Activated CD8-positive, alpha-beta T cell treated with anti-CD3 and anti-CD28 coated beads for 36 hours (primary cell): Measurements from ENCODE around the gene ACTRT2. TPM values are rescaled to one million over a fixed set of nuclear protein-coding genes. Genes with fewer than 3 reads are reported as not detected.

Experiments
- ATAC-seq: fragments of 200-7000 bp; cut with Tn5 transposase; one replicate; pipeline ENCODE4 v1.10.0; 2021; ENCODE audit warnings: mild to moderate bottlenecking, moderate library complexity
- CTCF ChIA-PET: fragments of 350-600 bp; sonication (Branson Sonifier 250); formaldehyde crosslinking; loops from one replicate; lab custom pipeline; 2021; ENCODE audit warnings: antibody characterized with exemption; lab: Charles Lee
- POLR2A ChIA-PET: fragments of 350-600 bp; sonication (Branson Sonifier 250); formaldehyde crosslinking; loops from one replicate; lab custom pipeline; 2021; ENCODE audit warnings: antibody characterized with exemption; lab: Charles Lee
- DNase-seq: peaks from one replicate; pipeline ENCODE4 v3.0.0-alpha.2; 2020
- H3K27ac Mint-ChIP-seq: one replicate; pipeline ENCODE4 v1.8.0; 2021; ENCODE audit warnings: mild to moderate bottlenecking, mixed read lengths
- H3K27me3 Mint-ChIP-seq: one replicate; pipeline ENCODE4 v1.8.0; 2021; ENCODE audit warnings: mixed read lengths
- H3K36me3 Mint-ChIP-seq: one replicate; pipeline ENCODE4 v1.8.0; 2021; ENCODE audit warnings: low read depth, mixed read lengths
- H3K4me1 Mint-ChIP-seq: one replicate; pipeline ENCODE4 v1.8.0; 2021; ENCODE audit warnings: low read depth, mixed read lengths
- H3K4me3 Mint-ChIP-seq: one replicate; pipeline ENCODE4 v1.8.0; 2021; ENCODE audit warnings: mild to moderate bottlenecking, moderate library complexity, mixed read lengths
- H3K9me3 Mint-ChIP-seq: one replicate; pipeline ENCODE4 v1.8.0; 2021; ENCODE audit warnings: mixed read lengths
- intact Hi-C: fragments of 100-400 bp; cut with micrococcal nuclease; formaldehyde crosslinking; loops from one replicate; pipeline ENCODE4 v1.10.0; 2022
- total RNA-seq, 2 experiments: library from RNA; stranded (reverse); gene quantifications; one replicate each; pipeline ENCODE4 v1.2.3, GENCODE V29; 2021
- TF ChIP-seq, protein P1 (sequence below): fragments of 200-600 bp; IDR thresholded peaks from one replicate; pipeline ENCODE4 v1.8.0; 2022; ENCODE audit warnings: antibody characterized with exemption, mild to moderate bottlenecking

The ACTRT2 gene
- total RNA-seq, 2 experiments from 2014 or later: not detected

DNA sequence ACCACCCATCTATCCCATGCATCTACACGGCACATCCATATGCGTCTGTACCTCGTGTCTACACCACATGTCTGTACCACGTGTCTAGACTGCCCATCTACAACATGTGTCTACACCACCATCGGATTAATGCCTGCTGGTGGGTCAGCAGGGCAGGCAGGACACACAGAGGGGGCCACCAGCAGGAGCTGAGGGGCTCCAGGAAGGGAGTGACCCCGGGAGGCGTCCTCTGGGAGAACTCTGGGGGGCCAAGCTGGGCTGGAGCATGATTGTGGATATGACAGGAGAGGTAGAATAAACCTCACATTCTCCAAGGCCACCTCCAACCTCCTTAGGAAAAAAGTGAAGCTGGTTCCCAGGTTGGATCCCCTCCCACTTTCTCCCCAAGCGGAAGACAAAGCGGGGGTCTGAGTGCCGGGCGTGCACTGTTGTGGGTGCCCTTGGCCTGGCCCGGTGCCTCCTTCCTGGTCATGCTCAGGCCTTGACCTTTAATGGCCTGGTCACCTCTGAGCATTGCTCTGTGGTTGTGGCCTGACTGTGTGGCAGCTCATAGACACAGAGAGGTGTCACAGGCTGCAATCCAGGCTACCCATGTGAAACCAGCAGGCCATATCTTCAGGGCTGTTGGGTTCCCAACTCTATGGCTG, 881 bp upstream of the ACTRT2 start:
- Mint-ChIP-seq H3K9me3 (no peaks in the 10 kb centered on the region), H3K4me3 (no peak overlapping the region), H3K27ac (no peak overlapping the region), H3K27me3 (no peaks in the 10 kb centered on the region), H3K4me1 (no peaks in the 10 kb centered on the region), H3K36me3 (no peaks in the 10 kb centered on the region)
- intact Hi-C loops: no loop called here
- DNase-seq: no peak
- TF ChIP-seq, protein P1, sequence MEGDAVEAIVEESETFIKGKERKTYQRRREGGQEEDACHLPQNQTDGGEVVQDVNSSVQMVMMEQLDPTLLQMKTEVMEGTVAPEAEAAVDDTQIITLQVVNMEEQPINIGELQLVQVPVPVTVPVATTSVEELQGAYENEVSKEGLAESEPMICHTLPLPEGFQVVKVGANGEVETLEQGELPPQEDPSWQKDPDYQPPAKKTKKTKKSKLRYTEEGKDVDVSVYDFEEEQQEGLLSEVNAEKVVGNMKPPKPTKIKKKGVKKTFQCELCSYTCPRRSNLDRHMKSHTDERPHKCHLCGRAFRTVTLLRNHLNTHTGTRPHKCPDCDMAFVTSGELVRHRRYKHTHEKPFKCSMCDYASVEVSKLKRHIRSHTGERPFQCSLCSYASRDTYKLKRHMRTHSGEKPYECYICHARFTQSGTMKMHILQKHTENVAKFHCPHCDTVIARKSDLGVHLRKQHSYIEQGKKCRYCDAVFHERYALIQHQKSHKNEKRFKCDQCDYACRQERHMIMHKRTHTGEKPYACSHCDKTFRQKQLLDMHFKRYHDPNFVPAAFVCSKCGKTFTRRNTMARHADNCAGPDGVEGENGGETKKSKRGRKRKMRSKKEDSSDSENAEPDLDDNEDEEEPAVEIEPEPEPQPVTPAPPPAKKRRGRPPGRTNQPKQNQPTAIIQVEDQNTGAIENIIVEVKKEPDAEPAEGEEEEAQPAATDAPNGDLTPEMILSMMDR: no peak
- CTCF ChIA-PET: no interaction called here
- ATAC-seq: no peak
- POLR2A ChIA-PET: interaction anchor here (1.0 kb wide), 1 partner anchor 29 kb away, joined by 3 read pairs; no protein-coding TSS in a partner anchor

DNA sequence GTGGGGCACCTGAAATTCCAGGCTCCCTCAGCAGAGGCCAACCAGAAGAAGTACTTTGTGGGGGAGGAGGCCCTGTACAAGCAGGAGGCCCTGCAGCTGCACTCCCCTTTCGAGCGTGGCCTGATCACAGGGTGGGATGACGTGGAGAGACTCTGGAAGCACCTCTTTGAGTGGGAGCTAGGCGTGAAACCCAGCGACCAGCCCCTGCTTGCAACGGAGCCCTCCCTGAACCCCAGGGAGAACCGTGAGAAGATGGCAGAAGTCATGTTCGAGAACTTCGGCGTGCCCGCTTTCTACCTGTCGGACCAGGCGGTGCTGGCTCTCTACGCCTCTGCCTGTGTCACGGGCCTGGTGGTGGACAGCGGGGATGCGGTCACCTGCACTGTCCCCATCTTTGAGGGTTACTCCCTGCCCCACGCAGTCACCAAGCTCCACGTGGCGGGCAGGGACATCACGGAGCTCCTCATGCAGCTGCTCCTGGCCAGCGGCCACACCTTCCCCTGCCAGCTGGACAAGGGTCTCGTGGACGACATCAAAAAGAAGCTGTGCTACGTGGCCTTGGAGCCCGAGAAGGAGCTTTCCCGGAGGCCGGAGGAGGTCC, 634 bp downstream of the ACTRT2 start:
- no peak overlapping the region for H3K4me3 Mint-ChIP-seq
- CTCF ChIA-PET: no interaction called here
- DNase-seq: no peak

DNA sequence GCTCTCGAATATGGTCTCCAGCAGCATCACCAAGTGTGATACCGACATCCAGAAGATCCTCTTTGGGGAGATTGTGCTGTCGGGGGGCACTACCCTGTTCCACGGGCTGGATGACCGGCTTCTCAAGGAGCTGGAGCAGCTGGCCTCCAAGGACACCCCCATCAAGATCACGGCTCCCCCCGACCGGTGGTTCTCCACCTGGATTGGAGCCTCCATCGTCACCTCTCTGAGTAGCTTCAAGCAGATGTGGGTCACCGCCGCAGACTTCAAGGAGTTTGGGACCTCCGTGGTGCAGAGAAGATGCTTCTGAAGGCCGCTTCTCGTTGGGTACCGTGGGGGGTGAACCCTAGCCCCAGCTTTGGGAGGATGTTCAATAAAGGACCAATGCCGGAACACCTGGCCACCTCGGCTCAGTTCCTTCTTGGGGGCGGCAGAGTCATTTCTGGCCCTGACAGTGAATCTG, 1.3 kb downstream of the ACTRT2 start:
- Mint-ChIP-seq H3K4me3 (no peak overlapping the region), H3K9me3 (no peaks in the 10 kb centered on the region), H3K36me3 (no peaks in the 10 kb centered on the region), H3K27me3 (no peaks in the 10 kb centered on the region), H3K27ac (no peak overlapping the region), H3K4me1 (no peaks in the 10 kb centered on the region)
- POLR2A ChIA-PET: no interaction called here
- ATAC-seq (no peak), DNase-seq (no peak)
- TF ChIP-seq, protein P1: no peak
- CTCF ChIA-PET: no interaction called here
- intact Hi-C loops: no loop called here

More for the DNA sequence above, 634 bp downstream of the ACTRT2 start:
- ATAC-seq: no peak
- Mint-ChIP-seq H3K4me1 (no peaks in the 10 kb centered on the region), H3K27me3 (no peaks in the 10 kb centered on the region), H3K36me3 (no peaks in the 10 kb centered on the region), H3K27ac (no peak overlapping the region), H3K9me3 (no peaks in the 10 kb centered on the region)
- TF ChIP-seq, protein P1: no peak
- POLR2A ChIA-PET: no interaction called here
- intact Hi-C loops: no loop called here

DNA sequence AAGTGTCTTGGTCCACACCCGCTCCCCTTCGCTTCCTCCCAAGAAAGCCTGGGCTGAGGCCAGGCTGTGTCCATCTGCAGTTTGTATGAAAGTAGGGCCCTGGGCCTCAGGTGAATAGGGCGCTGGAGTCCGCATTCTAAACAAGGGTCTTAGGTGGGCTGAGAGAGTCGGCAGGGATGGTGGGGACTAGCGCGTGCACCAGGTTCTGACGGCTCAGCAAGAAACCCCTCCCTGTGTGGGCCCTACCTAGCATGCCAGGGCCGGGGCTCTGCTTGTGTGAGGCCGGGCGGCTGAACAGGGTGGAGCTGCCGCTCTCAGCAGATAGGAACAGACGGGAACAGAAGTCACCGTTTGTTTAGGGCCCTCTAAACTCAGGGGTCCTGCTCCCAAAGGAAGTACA, 1.7 kb downstream of the ACTRT2 start:
- Mint-ChIP-seq H3K27ac (no peak overlapping the region), H3K4me1 (no peaks in the 10 kb centered on the region), H3K36me3 (no peaks in the 10 kb centered on the region), H3K27me3 (no peaks in the 10 kb centered on the region), H3K9me3 (no peaks in the 10 kb centered on the region), H3K4me3 (no peak overlapping the region)
- intact Hi-C loops: no loop called here
- DNase-seq (no peak), ATAC-seq (no peak)
- ChIA-PET CTCF (no interaction called here), POLR2A (no interaction called here)
- TF ChIP-seq, protein P1: no peak

DNA sequence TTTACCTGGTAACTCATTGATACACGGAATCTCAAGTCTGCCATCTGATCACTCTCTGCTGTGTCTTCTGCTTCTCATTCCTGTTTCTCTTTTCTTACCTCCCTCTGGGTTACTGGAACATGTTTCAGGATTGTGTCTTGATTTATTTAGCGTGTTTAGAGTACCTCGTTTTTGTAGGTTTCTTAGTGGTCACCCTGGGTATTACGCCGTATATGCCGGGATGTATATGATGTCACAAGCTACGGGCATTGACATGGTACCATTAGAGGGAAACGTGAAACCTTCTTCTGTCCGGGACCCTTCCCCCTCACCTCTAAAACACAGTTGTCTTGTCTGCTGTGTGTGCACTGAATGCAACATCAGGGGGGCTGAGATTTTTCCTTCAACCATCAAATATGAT, 2.8 kb downstream of the ACTRT2 start:
- DNase-seq (no peak), ATAC-seq (no peak)
- Mint-ChIP-seq H3K27me3 (no peaks in the 10 kb centered on the region), H3K4me1 (no peaks in the 10 kb centered on the region), H3K27ac (no peak overlapping the region), H3K9me3 (no peaks in the 10 kb centered on the region), H3K36me3 (no peaks in the 10 kb centered on the region), H3K4me3 (no peak overlapping the region)
- TF ChIP-seq, protein P1: no peak
- ChIA-PET CTCF (interaction anchor here (1.0 kb wide), 2 partner anchors 11 to 17 kb away, joined by 3 to 4 read pairs; no protein-coding TSS in a partner anchor), POLR2A (no interaction called here)
- intact Hi-C loops: no loop called here
